IMR-90 (cell line): ENCODE results near the gene RNF223. TPM values are rescaled to one million over a fixed set of nuclear protein-coding genes. Genes with fewer than 3 reads are reported as not detected.

Experiments used
- ATAC-seq: fragments of 200-7000 bp; cut with Tn5 transposase; 2 replicates; pipeline ENCODE4 v1.9.1; 2020; ENCODE audit warnings: low read depth, mild to moderate bottlenecking, moderate library complexity
- BruUV-seq: library from RNA; stranded (reverse); fragments of 400-500 nt; replicated peaks from 2 replicates; lab custom pipeline; 2021; lab: Mats Ljungman, UMichigan
- CTCF ChIA-PET: fragments of 300-600 bp; formaldehyde crosslinking; extraction: SDS; loops from one replicate; lab custom pipeline; 2021; ENCODE audit warnings: antibody characterized with exemption; lab: Yijun Ruan, JAX
- POLR2A ChIA-PET: fragments of 300-600 bp; sonication (Branson Sonifier 250); formaldehyde crosslinking; loops from one replicate; lab custom pipeline; 2022; ENCODE audit warnings: antibody characterized with exemption; ENCODE audit not compliant: unreplicated experiment; lab: Charles Lee
- DNase-seq: peaks from one replicate; pipeline ENCODE4 v3.0.0; 2013
- H2AFZ ChIP-seq: replicated peaks from 2 replicates; pipeline ENCODE3; 2013; ENCODE audit warnings: low read length, mild to moderate bottlenecking; ENCODE audit not compliant: poor library complexity
- H2AK5ac ChIP-seq: 2 replicates; pipeline ENCODE4 v1.6.1; 2013; ENCODE audit warnings: low read depth, low read length, inconsistent platforms
- H2AK9ac ChIP-seq: replicated peaks from 2 replicates; pipeline ENCODE3; 2013; ENCODE audit warnings: mild to moderate bottlenecking, low read depth, low read length, moderate library complexity; ENCODE audit not compliant: poor library complexity
- H2BK120ac ChIP-seq: 2 replicates; pipeline ENCODE4 v1.6.1; 2013; ENCODE audit warnings: low read depth, low read length, inconsistent platforms
- H2BK15ac ChIP-seq: 3 replicates; pipeline ENCODE4 v1.6.1; 2013; ENCODE audit warnings: low read depth, low read length, inconsistent platforms
- H2BK20ac ChIP-seq: 2 replicates; pipeline ENCODE4 v1.6.1; 2013; ENCODE audit warnings: low read depth, mild to moderate bottlenecking, inconsistent platforms, low read length, moderate library complexity
- H2BK5ac ChIP-seq: 2 replicates; pipeline ENCODE4 v1.6.1; 2013; ENCODE audit warnings: mild to moderate bottlenecking, low read depth, low read length, inconsistent platforms; ENCODE audit not compliant: poor library complexity, severe bottlenecking
- H3K14ac ChIP-seq: replicated peaks from 2 replicates; pipeline ENCODE4 v1.6.1; 2013; ENCODE audit warnings: low read depth, low read length, inconsistent platforms
- H3K18ac ChIP-seq: 2 replicates; pipeline ENCODE4 v1.6.1; 2013; ENCODE audit warnings: low read depth, low read length, control low read depth
- H3K23ac ChIP-seq: 2 replicates; pipeline ENCODE4 v1.6.1; 2013; ENCODE audit warnings: low read depth, low read length, inconsistent platforms
- H3K27ac ChIP-seq: 2 replicates; pipeline ENCODE4 v1.5.1; 2013; ENCODE audit warnings: mild to moderate bottlenecking, control low read depth, low read length; ENCODE audit not compliant: insufficient read depth
- H3K27me3 ChIP-seq: 2 replicates; pipeline ENCODE4 v1.6.1; 2013; ENCODE audit warnings: low read length; ENCODE audit not compliant: control insufficient read depth, insufficient read depth
- H3K36me3 ChIP-seq: 2 replicates; pipeline ENCODE4 v1.6.1; 2013; ENCODE audit warnings: low read length, mixed read lengths; ENCODE audit not compliant: control insufficient read depth, insufficient read depth
- H3K4ac ChIP-seq: 2 replicates; pipeline ENCODE4 v1.6.1; 2013; ENCODE audit warnings: low read depth, low read length, inconsistent platforms
- H3K4me1 ChIP-seq: 2 replicates; pipeline ENCODE4 v1.6.1; 2013; ENCODE audit warnings: low read length, mixed read lengths; ENCODE audit not compliant: control insufficient read depth, insufficient read depth
- H3K4me2 ChIP-seq: 2 replicates; pipeline ENCODE4 v1.6.1; 2013; ENCODE audit warnings: low read depth, mild to moderate bottlenecking, control low read depth, low read length, moderate library complexity
- H3K4me3 ChIP-seq: 2 replicates; pipeline ENCODE4 v1.5.1; 2013; ENCODE audit warnings: low read depth, mild to moderate bottlenecking, control low read depth, low read length, moderate library complexity; ENCODE audit not compliant: insufficient read depth
- H3K56ac ChIP-seq: 2 replicates; pipeline ENCODE4 v1.6.1; 2013; ENCODE audit warnings: low read length, inconsistent platforms; ENCODE audit not compliant: insufficient read depth; ENCODE audit errors: extremely low read depth
- H3K79me1 ChIP-seq, 2 experiments: 2 replicates each; pipeline ENCODE4 v1.6.1; 2013; ENCODE audit warnings: low read length in 2 of 2, inconsistent platforms in 1 of 2, low read depth in 1 of 2
- H3K9ac ChIP-seq: 2 replicates; pipeline ENCODE4 v1.6.1; 2013; ENCODE audit warnings: low read depth, low read length, control low read depth
- H3K9me1 ChIP-seq: 2 replicates; pipeline ENCODE4 v1.6.1; 2013; ENCODE audit warnings: low read length, inconsistent platforms; ENCODE audit not compliant: insufficient read depth
- H3K9me3 ChIP-seq: 2 replicates; pipeline ENCODE4 v1.6.1; 2013; ENCODE audit warnings: low read length; ENCODE audit not compliant: control insufficient read depth, insufficient read depth
- H4K20me1 ChIP-seq: 2 replicates; pipeline ENCODE4 v1.6.1; 2013; ENCODE audit warnings: low read length, inconsistent platforms; ENCODE audit not compliant: insufficient read depth
- H4K5ac ChIP-seq: 2 replicates; pipeline ENCODE4 v1.6.1; 2013; ENCODE audit warnings: mild to moderate bottlenecking, low read depth, low read length, control low read depth
- H4K8ac ChIP-seq, 2 experiments: 2 replicates each; pipeline ENCODE4 v1.6.1; 2013; ENCODE audit warnings: low read depth in 2 of 2, low read length in 2 of 2, control low read depth in 1 of 2, inconsistent platforms in 1 of 2
- H4K91ac ChIP-seq: 2 replicates; pipeline ENCODE4 v1.6.1; 2013; ENCODE audit warnings: low read depth, low read length, inconsistent platforms; ENCODE audit not compliant: insufficient read depth
- BHLHE40 ChIP-seq: fragments of 150-350 bp; IDR thresholded peaks from 2 replicates; pipeline ENCODE4 v1.6.1; 2016; ENCODE audit warnings: mild to moderate bottlenecking, low read depth, low read length
- MAZ ChIP-seq: IDR thresholded peaks from 2 replicates; pipeline ENCODE4 v1.6.1; 2012; ENCODE audit warnings: low read depth, mild to moderate bottlenecking, low read length, improper control_type of control experiment, moderate library complexity, borderline replicate concordance
- WGBS, 2 experiments: methylation state at CpG; one replicate each; pipeline versions ENCODE4 v1.1.5 to v1.1.7; 2013; ENCODE audit warnings: missing lambda C conversion rate in 2 of 2; ENCODE audit not compliant: insufficient read length in 1 of 2; ENCODE audit errors: extremely low coverage in 2 of 2; 5-methylcytosine and 5-hydroxymethylcytosine counted together
- dilution Hi-C: fragments of 300-500 bp; cut with HindIII; formaldehyde crosslinking; loops from one replicate; pipeline ENCODE4 v1.14.3; 2018; ENCODE audit warnings: low sequenced_read_pairs; ENCODE audit not compliant: unreplicated experiment
- in situ Hi-C: fragments of 300-500 bp; cut with MboI; formaldehyde crosslinking; loops from 3 replicates; pipeline ENCODE4 v1.14.3; 2019; ENCODE audit warnings: low sequenced_read_pairs, inconsistent platforms, mixed read lengths
- intact Hi-C: fragments of 100-400 bp; cut with micrococcal nuclease; formaldehyde crosslinking; loops from 2 replicates; pipeline ENCODE4 v1.10.0; 2022
- polyA plus RNA-seq, 3 experiments: library from polyadenylated mRNA; depleted of rRNA; stranded (reverse); fragments of >200 nt; gene quantifications; 2 replicates each; pipeline ENCODE4 v1.2.3, GENCODE V29; 2012; ENCODE audit warnings: low replicate concordance in 1 of 3
- total RNA-seq: library from RNA; depleted of rRNA; stranded (reverse); fragments of >200 nt; gene quantifications from 2 replicates; pipeline ENCODE4 v1.2.3, GENCODE V29; 2012

The RNF223 gene
- total and polyA plus RNA-seq, 2 of the 4 experiments (the other 2 are of a cell fraction): not detected

DNA sequence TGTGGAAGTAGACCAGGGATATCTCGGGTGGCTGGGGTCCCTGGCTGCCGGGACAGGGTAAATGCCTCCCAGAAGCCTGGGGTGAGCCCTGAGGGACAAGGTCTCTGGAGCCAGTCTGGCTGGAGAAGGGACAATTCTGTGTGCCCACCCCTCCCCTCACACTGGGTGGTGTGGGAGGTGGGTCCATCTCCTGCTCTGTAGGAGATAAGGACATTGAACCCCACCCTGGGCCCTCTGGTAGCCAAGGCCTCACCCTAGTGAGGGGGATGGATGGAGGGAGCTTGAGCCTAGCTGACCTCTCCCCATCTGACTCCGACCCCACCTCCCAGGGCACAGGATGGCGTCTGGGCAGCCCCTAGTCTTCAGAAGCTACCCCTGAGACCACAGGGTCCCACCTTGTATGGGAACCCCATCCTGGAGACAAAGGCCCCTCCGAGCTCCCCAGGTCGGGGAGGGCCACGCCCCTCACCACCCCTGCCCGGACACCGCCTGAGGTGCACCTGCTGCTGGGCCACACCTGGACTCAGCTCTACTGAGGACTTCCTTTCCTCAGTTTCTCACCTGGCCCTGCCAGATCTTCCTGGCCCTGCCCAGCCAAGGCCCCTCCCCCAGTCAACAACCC is 49.8 kb downstream of the RNF223 start:
- Histone ChIP-seq H2AFZ (peak overlapping the region; percentile 43), H3K4me3 (no peak overlapping the region), H2BK15ac (no peak overlapping the region), H3K18ac (no peak overlapping the region), H4K91ac (no peak overlapping the region; the same call in 1 of the 2 replicates), H2BK120ac (no peak overlapping the region), H3K9ac (no peak overlapping the region), H2BK20ac (no peak overlapping the region), H3K4ac (no peak overlapping the region), H4K8ac (0 out of 4 replicates have a peak overlapping the region, but pooled peaks of 1 of the 2 experiments have one; percentile 5), H3K9me1 (peaks cover 2% of the 10 kb centered on the region; the same call in 1 of the 2 replicates), H2AK9ac (peak overlapping the region; percentile 84), H3K4me2 (no peak overlapping the region), H3K9me3 (no peaks in the 10 kb centered on the region), H3K27ac (no peak overlapping the region), H3K4me1 (peaks cover 20% of the 10 kb centered on the region), H4K20me1 (peaks cover 52% of the 10 kb centered on the region), H3K23ac (no peak overlapping the region), H3K79me1 (peaks cover 22 to 55% of the 10 kb centered on the region in 2 experiments), H3K36me3 (peaks cover 28% of the 10 kb centered on the region), H2BK5ac (no peak overlapping the region), H4K5ac (no peak overlapping the region), H3K56ac (no peak overlapping the region), H3K27me3 (no peaks in the 10 kb centered on the region), H2AK5ac (peak overlapping the region; percentile 27; the same call in 1 of the 2 replicates), H3K14ac (no peak overlapping the region)
- ChIA-PET POLR2A (no interaction called here), CTCF (no interaction called here)
- ATAC-seq: no peak
- BruUV-seq: no TSS peak
- intact Hi-C loops: no loop called here
- WGBS, 2 experiments: 78% methylated on average over 4 of the region's 9 CpGs; no CpG with 5 or more reads in 1 of the 2 experiments
- in situ Hi-C loops: no loop called here
- no peak for TF ChIP-seq BHLHE40
- no peak for TF ChIP-seq MAZ
- no peak for DNase-seq
- dilution Hi-C loops: no loop called here
